NCI-H82 treated with DMSO at 0.1 percent for 48 hours (cell line): ENCODE results near the gene GTSF1L.

Source experiments
- DNase-seq: peaks from one replicate; lab custom pipeline; 2025; ENCODE audit not compliant: unreplicated experiment; lab: John Stamatoyannopoulos, UW

Gene GTSF1L

GRCh38 chr20:43717616-43717995, 9.2 kb downstream of the GTSF1L start:
- no peak for DNase-seq

GRCh38 chr20:43716757-43717615, 9.8 kb downstream of the GTSF1L start:
- no peak for DNase-seq

- DNase-seq, result no peak
These were observed 10.7 kb downstream of the GTSF1L start for GRCh38 chr20:43716123-43716522.

GRCh38 chr20:43715511-43715910, 11.3 kb downstream of the GTSF1L start:
- DNase-seq, result no peak

- DNase-seq, result no peak
These were observed 11.8 kb downstream of the GTSF1L start for GRCh38 chr20:43715044-43715443.

- no peak for DNase-seq
These were observed 15.6 kb downstream of the GTSF1L start for GRCh38 chr20:43711098-43711654.

GRCh38 chr20:43710370-43711044, 16.3 kb downstream of the GTSF1L start:
- DNase-seq, result no peak

- DNase-seq, result no peak
These were observed 24.3 kb downstream of the GTSF1L start for GRCh38 chr20:43702502-43702901.

- no peak for DNase-seq
These were observed 26.2 kb downstream of the GTSF1L start for GRCh38 chr20:43700627-43701026.

- DNase-seq, result no peak
These were observed 26.7 kb downstream of the GTSF1L start for GRCh38 chr20:43699941-43700565.

GRCh38 chr20:43695571-43695970, 31.2 kb downstream of the GTSF1L start:
- DNase-seq, result no peak

GRCh38 chr20:43694763-43695162, 32.0 kb downstream of the GTSF1L start:
- DNase-seq, result no peak

GRCh38 chr20:43691928-43692524, 34.8 kb downstream of the GTSF1L start:
- no peak for DNase-seq

- DNase-seq, result no peak
These were observed 35.7 kb downstream of the GTSF1L start for GRCh38 chr20:43690943-43691598.

- no peak for DNase-seq
These were observed 37.6 kb downstream of the GTSF1L start for GRCh38 chr20:43689165-43689564.

- DNase-seq, result no peak
These were observed 40.0 kb downstream of the GTSF1L start for GRCh38 chr20:43686820-43687219.

GRCh38 chr20:43682446-43682845, 44.4 kb downstream of the GTSF1L start:
- no peak for DNase-seq

GRCh38 chr20:43681991-43682410, 44.8 kb downstream of the GTSF1L start:
- DNase-seq, result no peak

GRCh38 chr20:43681468-43681942, 45.3 kb downstream of the GTSF1L start:
- no peak for DNase-seq

- no peak for DNase-seq
These were observed 45.8 kb downstream of the GTSF1L start for GRCh38 chr20:43680981-43681380.

- DNase-seq, result no peak
These were observed 50.4 kb downstream of the GTSF1L start for GRCh38 chr20:43676368-43676767.
